SK-N-DZ (cell line): ENCODE measurements around the gene OCSTAMP.

ENCODE experiments used
- DNase-seq: peaks from one replicate; pipeline ENCODE4 v3.0.0-alpha.2; 2015; ENCODE audit warnings: low spot score

OCSTAMP gene

GRCh38 chr20:46519471-46520068 is 30.9 kb downstream of the OCSTAMP start:
- no peak for DNase-seq

- peak; percentile 92 for DNase-seq
Observed at GRCh38 chr20:46512943-46513844, 37.3 kb downstream of the OCSTAMP start, which contains the start of gene ZNF334. Gene ZNF334 (minus strand): TSS chr20:46513559. CDS start chr20:46512102, 1,457 bp downstream.

GRCh38 chr20:46509523-46509922 is 40.9 kb downstream of the OCSTAMP start:
- no peak for DNase-seq

DNA sequence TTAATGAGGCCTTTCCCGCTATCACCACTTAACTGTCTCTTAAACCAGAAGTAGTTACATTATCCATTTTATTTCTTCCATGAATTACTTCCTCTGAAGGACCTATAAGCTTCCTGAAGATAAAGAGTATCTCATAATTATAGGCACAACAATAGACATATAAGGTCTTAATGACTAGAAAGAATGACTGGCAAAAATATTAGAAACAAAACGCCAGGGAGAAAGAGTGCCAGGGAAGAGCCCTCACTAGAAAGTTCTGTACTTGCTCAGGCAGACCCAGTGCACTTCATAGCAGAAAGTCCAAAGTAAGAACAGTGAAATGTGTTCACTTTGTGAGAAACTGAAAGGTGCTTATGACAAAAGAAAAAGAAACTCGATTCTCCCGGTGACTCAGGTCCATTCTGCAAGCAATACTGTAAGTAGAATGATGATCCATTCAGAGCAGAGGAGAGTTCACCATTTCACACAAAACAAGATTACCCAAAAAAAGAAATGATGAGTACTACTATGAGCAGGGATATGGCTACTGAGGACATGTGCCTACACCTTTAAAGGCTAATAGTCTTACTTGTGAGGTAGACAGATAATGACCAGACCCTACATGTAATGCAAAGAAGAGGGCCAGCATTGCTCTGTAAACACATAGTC is 42.6 kb downstream of the OCSTAMP start:
- no peak for DNase-seq

DNA sequence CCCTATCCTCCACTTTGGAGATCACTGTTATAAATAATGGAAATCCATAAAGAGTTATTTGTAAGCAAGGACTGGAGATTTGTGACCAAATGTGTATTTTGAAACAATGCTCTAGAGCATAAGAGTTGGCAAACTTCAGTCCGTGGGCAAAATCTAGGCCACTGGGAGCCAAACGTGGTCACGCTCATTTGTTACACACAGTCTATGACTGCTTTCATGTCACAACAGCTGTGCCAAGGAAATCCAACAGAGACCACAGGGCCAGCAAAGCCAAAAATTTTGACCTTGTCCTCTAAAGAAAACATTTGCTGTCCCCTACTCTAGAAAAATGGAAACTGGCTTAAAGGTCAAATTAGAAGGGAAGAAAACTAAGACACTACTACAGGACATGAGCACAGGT is 44.9 kb downstream of the OCSTAMP start:
- DNase-seq, result no peak

DNA sequence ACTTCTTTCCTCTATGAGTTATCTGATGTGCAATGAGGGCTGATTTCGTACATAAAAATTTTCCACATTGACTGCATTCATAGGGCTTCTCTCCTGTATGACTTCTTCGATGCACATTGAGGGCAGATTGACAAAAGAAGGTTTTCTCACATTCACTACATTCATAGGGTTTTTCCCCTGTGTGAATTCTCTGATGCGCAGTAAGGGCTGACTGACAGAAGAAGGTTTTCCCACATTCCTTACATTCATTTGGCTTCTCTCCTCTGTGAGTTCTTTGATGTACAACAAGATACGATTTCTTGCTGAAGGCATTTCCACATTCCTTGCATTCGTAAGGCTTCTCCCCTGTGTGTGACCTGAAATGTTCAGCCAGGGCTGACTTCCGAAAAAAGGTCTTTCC is 48.5 kb downstream of the OCSTAMP start:
- DNase-seq, result no peak

DNA sequence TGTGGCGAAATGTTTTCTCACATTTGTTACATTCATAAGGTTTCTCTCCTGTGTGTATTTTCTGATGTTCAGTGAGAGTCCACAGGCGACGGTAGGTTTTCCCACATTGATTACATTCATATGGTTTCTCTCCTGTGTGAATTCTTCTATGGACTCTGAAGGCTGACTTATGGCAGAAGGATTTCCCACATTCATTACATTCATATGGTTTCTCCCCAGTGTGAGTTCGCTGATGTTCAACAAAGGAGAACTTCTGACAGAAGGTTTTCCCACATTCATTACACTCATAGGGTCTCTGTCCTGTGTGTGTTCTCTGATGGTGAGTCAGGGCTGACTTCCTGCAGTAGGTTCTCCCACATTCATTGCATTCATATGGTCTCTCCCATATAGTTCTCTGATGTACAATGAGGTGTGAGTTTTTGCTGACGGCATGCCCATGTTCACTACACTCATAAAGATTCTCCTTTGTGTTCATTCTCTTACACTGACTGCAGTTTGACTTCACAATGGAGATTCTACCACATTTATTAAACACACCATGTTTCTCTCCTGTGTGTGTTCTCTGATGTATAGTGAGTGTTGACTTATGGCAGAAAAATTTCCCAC is 49.0 kb downstream of the OCSTAMP start:
- no peak for DNase-seq

GRCh38 chr20:46494077-46494476 is 56.4 kb downstream of the OCSTAMP start:
- DNase-seq, result no peak

- DNase-seq, result no peak
Observed at GRCh38 chr20:46491354-46491753, 59.1 kb downstream of the OCSTAMP start.
